ENCODE measurements around the gene SORCS3. TPM values are rescaled to one million over a fixed set of nuclear protein-coding genes. Genes with fewer than 3 reads are reported as not detected.

The SORCS3 gene
- total RNA-seq, 1 donor from 2014 or later: 1.00 TPM

DNA sequence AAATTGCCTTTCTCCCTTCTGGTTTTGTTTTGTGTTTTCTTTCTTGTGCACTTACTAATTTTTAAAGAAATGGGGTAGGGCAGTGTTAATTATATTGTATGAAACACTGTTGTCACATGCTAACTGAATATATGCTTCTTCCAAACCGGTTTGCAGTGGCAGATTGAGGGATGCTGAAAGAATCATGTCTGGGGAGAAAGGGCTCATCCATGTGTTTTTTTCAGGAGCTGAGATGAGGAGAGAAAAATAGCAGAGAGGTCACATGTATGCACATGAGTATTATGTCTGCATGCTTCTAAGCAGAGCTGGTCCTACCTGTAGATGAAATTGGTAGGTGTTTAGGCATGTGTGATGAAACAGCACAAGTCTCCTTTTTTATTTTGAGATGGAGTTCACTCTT, 17.0 kb downstream of the SORCS3 start:
- Histone ChIP-seq H4K20me1 (ENCODE audit: insufficient read depth, low read length) (no peaks in the 10 kb centered on the region), H3K4me3 (ENCODE audit: insufficient read depth, low read depth, low read length) (no peak overlapping the region), H2AFZ (ENCODE audit: low read depth, low read length) (no peak overlapping the region), H3K4me2 (ENCODE audit: low read length) (no peak overlapping the region), H3K9ac (ENCODE audit: low read length) (no peak overlapping the region), H3K36me3 (ENCODE audit: insufficient read depth, low read length) (no peaks in the 10 kb centered on the region), H3K27me3 (ENCODE audit: insufficient read depth, low read length) (peaks cover 3% of the 10 kb centered on the region), H3K27ac (ENCODE audit: low read depth, low read length) (no peak overlapping the region), H3K79me2 (ENCODE audit: insufficient read depth, low read length) (no peaks in the 10 kb centered on the region), H3K9me3 (ENCODE audit: insufficient read depth, low read depth, low read length) (no peaks in the 10 kb centered on the region), H3K4me1 (ENCODE audit: insufficient read depth, low read length) (no peaks in the 10 kb centered on the region)
- Mint-ChIP-seq H3K36me3 (ENCODE audit: low read depth, unreplicated experiment) (no peaks in the 10 kb centered on the region), H3K9me3 (ENCODE audit: unreplicated experiment) (peaks cover 4% of the 10 kb centered on the region), H3K4me3 (ENCODE audit: unreplicated experiment) (no peak overlapping the region), H3K27ac (ENCODE audit: unreplicated experiment) (no peak overlapping the region), H3K4me1 (ENCODE audit: low read depth, unreplicated experiment) (peaks cover 15% of the 10 kb centered on the region), H3K27me3 (ENCODE audit: low read depth, unreplicated experiment) (no peaks in the 10 kb centered on the region)
- FAIRE-seq (no peak), DNase-seq (ENCODE audit: low read depth) (no peak)
- TF ChIP-seq, protein P1, sequence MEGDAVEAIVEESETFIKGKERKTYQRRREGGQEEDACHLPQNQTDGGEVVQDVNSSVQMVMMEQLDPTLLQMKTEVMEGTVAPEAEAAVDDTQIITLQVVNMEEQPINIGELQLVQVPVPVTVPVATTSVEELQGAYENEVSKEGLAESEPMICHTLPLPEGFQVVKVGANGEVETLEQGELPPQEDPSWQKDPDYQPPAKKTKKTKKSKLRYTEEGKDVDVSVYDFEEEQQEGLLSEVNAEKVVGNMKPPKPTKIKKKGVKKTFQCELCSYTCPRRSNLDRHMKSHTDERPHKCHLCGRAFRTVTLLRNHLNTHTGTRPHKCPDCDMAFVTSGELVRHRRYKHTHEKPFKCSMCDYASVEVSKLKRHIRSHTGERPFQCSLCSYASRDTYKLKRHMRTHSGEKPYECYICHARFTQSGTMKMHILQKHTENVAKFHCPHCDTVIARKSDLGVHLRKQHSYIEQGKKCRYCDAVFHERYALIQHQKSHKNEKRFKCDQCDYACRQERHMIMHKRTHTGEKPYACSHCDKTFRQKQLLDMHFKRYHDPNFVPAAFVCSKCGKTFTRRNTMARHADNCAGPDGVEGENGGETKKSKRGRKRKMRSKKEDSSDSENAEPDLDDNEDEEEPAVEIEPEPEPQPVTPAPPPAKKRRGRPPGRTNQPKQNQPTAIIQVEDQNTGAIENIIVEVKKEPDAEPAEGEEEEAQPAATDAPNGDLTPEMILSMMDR (IDR thresholded peaks at IDR 0.05; ENCODE audit: insufficient read depth, low read depth, low read length): no peak
- TF ChIP-seq EZH2 (IDR thresholded peaks at IDR 0.05; ENCODE audit: insufficient read depth, low read length): no peak

DNA sequence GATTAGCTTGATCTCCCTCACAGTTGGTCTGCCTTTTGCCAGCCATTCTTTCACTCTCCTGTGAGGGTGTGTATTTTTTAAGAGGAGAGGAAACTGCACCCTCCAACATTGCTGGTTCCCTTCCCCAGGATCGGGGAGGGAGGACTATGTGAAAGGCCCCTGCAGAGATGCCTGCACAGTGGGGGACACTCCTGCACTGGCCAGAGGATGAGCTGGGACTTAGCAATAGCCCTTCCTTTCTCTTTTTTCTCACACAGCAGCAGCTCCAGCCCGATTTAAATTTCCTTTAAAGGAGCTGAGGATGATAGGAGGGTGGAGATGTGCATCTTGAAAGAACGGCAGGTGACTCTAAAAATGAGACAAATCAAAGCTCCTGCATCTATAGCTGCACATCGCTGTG, 18.7 kb downstream of the SORCS3 start:
- no peak overlapping the region for H3K27ac Mint-ChIP-seq (ENCODE audit: unreplicated experiment)
- H3K27ac ChIP-seq (ENCODE audit: low read depth, low read length): no peak overlapping the region
- H3K4me1 Mint-ChIP-seq (ENCODE audit: low read depth, unreplicated experiment): peaks cover 15% of the 10 kb centered on the region
- H3K79me2 ChIP-seq (ENCODE audit: insufficient read depth, low read length): no peaks in the 10 kb centered on the region
- H3K27me3 ChIP-seq (ENCODE audit: insufficient read depth, low read length): peaks cover 3% of the 10 kb centered on the region
- H3K4me3 ChIP-seq (ENCODE audit: insufficient read depth, low read depth, low read length): no peak overlapping the region
- H3K4me2 ChIP-seq (ENCODE audit: low read length): no peak overlapping the region
- H3K36me3 ChIP-seq (ENCODE audit: insufficient read depth, low read length): no peaks in the 10 kb centered on the region
- H3K36me3 Mint-ChIP-seq (ENCODE audit: low read depth, unreplicated experiment): no peaks in the 10 kb centered on the region
- no peaks in the 10 kb centered on the region for H3K9me3 ChIP-seq (ENCODE audit: insufficient read depth, low read depth, low read length)
- no peaks in the 10 kb centered on the region for H4K20me1 ChIP-seq (ENCODE audit: insufficient read depth, low read length)
- FAIRE-seq: no peak
- H3K27me3 Mint-ChIP-seq (ENCODE audit: low read depth, unreplicated experiment): peaks cover 8% of the 10 kb centered on the region
- no peak overlapping the region for H3K9ac ChIP-seq (ENCODE audit: low read length)
- no peak overlapping the region for H2AFZ ChIP-seq (ENCODE audit: low read depth, low read length)
- no peaks in the 10 kb centered on the region for H3K4me1 ChIP-seq (ENCODE audit: insufficient read depth, low read length)
- peaks cover 2% of the 10 kb centered on the region for H3K9me3 Mint-ChIP-seq (ENCODE audit: unreplicated experiment)
- no peak overlapping the region for H3K4me3 Mint-ChIP-seq (ENCODE audit: unreplicated experiment)
- DNase-seq (ENCODE audit: low read depth): no peak
- TF ChIP-seq EZH2 (IDR thresholded peaks at IDR 0.05; ENCODE audit: insufficient read depth, low read length): no peak
- TF ChIP-seq, protein P1 (IDR thresholded peaks at IDR 0.05; ENCODE audit: insufficient read depth, low read depth, low read length): no peak

DNA sequence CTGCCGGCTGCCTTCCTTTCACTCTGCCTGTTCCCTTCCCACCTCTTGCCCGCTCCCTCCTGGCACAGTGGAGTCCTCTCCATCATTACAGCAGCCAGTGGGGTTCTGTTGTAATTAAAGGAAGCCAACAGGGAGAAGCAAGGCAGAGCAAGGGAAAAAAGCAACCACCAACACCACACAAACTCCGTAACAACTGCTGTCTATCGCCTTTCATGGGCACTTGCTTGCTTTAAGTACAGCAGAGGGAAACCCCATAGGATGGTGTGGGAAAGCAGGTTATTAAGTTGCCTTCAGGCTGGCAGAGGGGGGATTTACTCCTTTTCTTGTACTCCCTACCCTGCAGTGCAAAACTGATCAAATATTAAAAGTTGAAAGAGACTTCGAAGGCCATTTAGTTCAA, 22.0 kb downstream of the SORCS3 start:
- no peak for FAIRE-seq
- Histone ChIP-seq H3K36me3 (ENCODE audit: insufficient read depth, low read length) (no peaks in the 10 kb centered on the region), H4K20me1 (ENCODE audit: insufficient read depth, low read length) (no peaks in the 10 kb centered on the region), H2AFZ (ENCODE audit: low read depth, low read length) (no peak overlapping the region), H3K79me2 (ENCODE audit: insufficient read depth, low read length) (no peaks in the 10 kb centered on the region), H3K9me3 (ENCODE audit: insufficient read depth, low read depth, low read length) (no peaks in the 10 kb centered on the region), H3K9ac (ENCODE audit: low read length) (no peak overlapping the region), H3K27ac (ENCODE audit: low read depth, low read length) (no peak overlapping the region), H3K4me2 (ENCODE audit: low read length) (no peak overlapping the region), H3K4me3 (ENCODE audit: insufficient read depth, low read depth, low read length) (no peak overlapping the region), H3K27me3 (ENCODE audit: insufficient read depth, low read length) (no peaks in the 10 kb centered on the region), H3K4me1 (ENCODE audit: insufficient read depth, low read length) (no peaks in the 10 kb centered on the region)
- Mint-ChIP-seq H3K4me3 (ENCODE audit: unreplicated experiment) (no peak overlapping the region), H3K27me3 (ENCODE audit: low read depth, unreplicated experiment) (peaks cover 8% of the 10 kb centered on the region), H3K36me3 (ENCODE audit: low read depth, unreplicated experiment) (no peaks in the 10 kb centered on the region), H3K9me3 (ENCODE audit: unreplicated experiment) (no peaks in the 10 kb centered on the region), H3K27ac (ENCODE audit: unreplicated experiment) (no peak overlapping the region), H3K4me1 (ENCODE audit: low read depth, unreplicated experiment) (peaks cover 4% of the 10 kb centered on the region)
- TF ChIP-seq EZH2 (IDR thresholded peaks at IDR 0.05; ENCODE audit: insufficient read depth, low read length): no peak
- TF ChIP-seq, protein P1 (IDR thresholded peaks at IDR 0.05; ENCODE audit: insufficient read depth, low read depth, low read length): no peak
- DNase-seq (ENCODE audit: low read depth): no peak
